Neuron (in vitro differentiated cells): Measurements from ENCODE around the gene DNAJC17.

Source experiments
- H2AFZ ChIP-seq: one replicate; pipeline ENCODE4 v1.6.1; 2013; ENCODE audit warnings: low read depth, mild to moderate bottlenecking, inconsistent platforms, low read length, moderate library complexity
- H3K27me3 ChIP-seq: one replicate; pipeline ENCODE4 v1.6.1; 2013; ENCODE audit warnings: low read length; ENCODE audit not compliant: insufficient read depth
- H3K36me3 ChIP-seq: one replicate; pipeline ENCODE4 v1.6.1; 2013; ENCODE audit warnings: low read length; ENCODE audit not compliant: insufficient read depth
- H3K4me1 ChIP-seq: one replicate; pipeline ENCODE4 v1.6.1; 2013; ENCODE audit warnings: low read length; ENCODE audit not compliant: insufficient read depth
- H3K4me3 ChIP-seq: 2 replicates; pipeline ENCODE4 v1.5.1; 2013; ENCODE audit warnings: mild to moderate bottlenecking, low read length, moderate library complexity
- H3K9me3 ChIP-seq: one replicate; pipeline ENCODE4 v1.6.1; 2013; ENCODE audit warnings: low read length

The DNAJC17 gene

DNA sequence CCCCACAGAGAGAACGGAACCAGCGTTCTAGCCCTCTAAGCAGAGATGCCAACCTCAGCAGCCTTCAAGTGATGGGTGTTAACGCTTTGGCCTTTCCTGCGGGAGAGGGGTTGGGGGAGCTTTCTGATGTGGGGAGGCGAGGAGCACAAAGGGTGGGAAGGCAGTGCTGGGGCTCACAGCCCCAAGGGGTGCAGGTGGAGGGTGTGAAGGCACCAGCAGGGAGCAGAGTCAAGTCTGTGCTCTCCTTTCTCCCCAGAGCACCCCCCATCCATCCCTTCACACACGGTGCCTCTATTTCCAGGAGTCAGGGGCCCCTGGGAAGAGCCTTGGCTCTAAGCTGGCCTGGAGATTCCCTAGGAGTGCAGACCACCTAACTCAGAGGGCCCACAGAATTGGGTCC lies 33.4 kb downstream of the DNAJC17 start:
- H3K36me3 ChIP-seq, result peaks cover 31% of the 10 kb centered on the region
- no peaks in the 10 kb centered on the region for H3K9me3 ChIP-seq
- no peak overlapping the region for H2AFZ ChIP-seq

GRCh38 chr15:40773496-40773895 lies 33.8 kb downstream of the DNAJC17 start:
- no peaks in the 10 kb centered on the region for H3K4me1 ChIP-seq

More for the DNA sequence above, 33.4 kb downstream of the DNAJC17 start:
- Histone ChIP-seq H3K4me3 (no peak overlapping the region), H3K27me3 (no peaks in the 10 kb centered on the region), H3K4me1 (no peaks in the 10 kb centered on the region)

GRCh38 chr15:40772014-40772413 lies 35.3 kb downstream of the DNAJC17 start:
- Histone ChIP-seq H3K4me1 (no peaks in the 10 kb centered on the region), H3K27me3 (no peaks in the 10 kb centered on the region), H3K36me3 (peaks cover 26% of the 10 kb centered on the region), H3K9me3 (no peaks in the 10 kb centered on the region), H3K4me3 (no peak overlapping the region), H2AFZ (no peak overlapping the region)

More at GRCh38 chr15:40773496-40773895, 33.8 kb downstream of the DNAJC17 start:
- H3K36me3 ChIP-seq, result peaks cover 30% of the 10 kb centered on the region
- H2AFZ ChIP-seq, result no peak overlapping the region
- H3K4me3 ChIP-seq, result no peak overlapping the region
- H3K27me3 ChIP-seq, result no peaks in the 10 kb centered on the region
- H3K9me3 ChIP-seq, result no peaks in the 10 kb centered on the region

GRCh38 chr15:40771242-40771641 lies 36.0 kb downstream of the DNAJC17 start:
- peaks cover 19% of the 10 kb centered on the region for H3K36me3 ChIP-seq
- no peak overlapping the region for H3K4me3 ChIP-seq
- no peaks in the 10 kb centered on the region for H3K4me1 ChIP-seq
- H3K9me3 ChIP-seq, result no peaks in the 10 kb centered on the region
- no peak overlapping the region for H2AFZ ChIP-seq
- H3K27me3 ChIP-seq, result no peaks in the 10 kb centered on the region

GRCh38 chr15:40770147-40770721 lies 37.0 kb downstream of the DNAJC17 start:
- Histone ChIP-seq H3K27me3 (no peaks in the 10 kb centered on the region), H2AFZ (no peak overlapping the region), H3K36me3 (peaks cover 8% of the 10 kb centered on the region)

DNA sequence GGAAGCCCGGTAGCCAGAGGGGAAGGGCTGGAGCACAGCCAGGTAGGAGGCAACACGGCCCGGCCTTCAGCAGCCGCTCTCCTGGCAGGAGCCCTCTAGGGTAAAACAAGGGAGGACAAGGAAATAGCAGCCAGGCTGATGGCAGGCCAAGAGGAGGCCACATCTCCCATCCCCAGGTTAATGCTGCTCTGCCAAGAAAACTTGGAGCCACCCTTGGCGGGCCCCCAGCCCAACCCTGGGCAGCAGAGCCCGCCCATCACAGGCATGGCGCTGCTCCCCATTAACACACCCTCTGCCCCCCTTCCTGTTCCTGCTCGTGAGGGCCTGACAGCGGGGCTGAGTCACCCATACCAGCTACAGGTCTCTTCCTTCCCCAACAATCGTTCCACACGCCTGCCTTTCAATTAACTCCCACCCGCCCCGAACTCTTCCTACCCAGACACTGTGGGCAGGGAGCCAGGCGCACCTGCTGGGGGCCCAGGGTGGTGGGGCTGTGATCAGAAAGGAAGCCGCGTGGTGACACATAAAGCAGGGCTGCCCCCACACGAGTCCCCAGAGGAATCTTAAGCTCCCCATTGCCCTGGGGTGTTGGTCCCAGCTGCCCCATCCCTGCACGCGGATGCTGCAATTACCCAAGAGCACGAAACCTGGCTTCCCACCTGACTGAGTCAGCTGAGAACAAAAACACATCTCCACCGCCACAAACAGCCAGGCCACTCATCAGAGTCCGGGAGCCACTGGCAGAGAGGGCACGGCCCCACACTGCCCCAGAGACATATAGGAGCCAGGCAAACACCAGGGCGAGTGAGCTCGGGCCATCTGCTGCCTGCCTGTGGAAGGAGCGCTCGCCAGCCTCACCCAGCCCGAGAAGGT lies 37.8 kb downstream of the DNAJC17 start, which contains the start of gene C15orf62:
C15orf62 (plus strand) TSS at position 707 of the 873 bp plus-strand sequence. CDS start 516 bp downstream, outside the sequence.
- H3K4me1 ChIP-seq, result no peaks in the 10 kb centered on the region

More at GRCh38 chr15:40770147-40770721, 37.0 kb downstream of the DNAJC17 start:
- Histone ChIP-seq H3K4me3 (no peak overlapping the region), H3K4me1 (no peaks in the 10 kb centered on the region), H3K9me3 (no peaks in the 10 kb centered on the region)

DNA sequence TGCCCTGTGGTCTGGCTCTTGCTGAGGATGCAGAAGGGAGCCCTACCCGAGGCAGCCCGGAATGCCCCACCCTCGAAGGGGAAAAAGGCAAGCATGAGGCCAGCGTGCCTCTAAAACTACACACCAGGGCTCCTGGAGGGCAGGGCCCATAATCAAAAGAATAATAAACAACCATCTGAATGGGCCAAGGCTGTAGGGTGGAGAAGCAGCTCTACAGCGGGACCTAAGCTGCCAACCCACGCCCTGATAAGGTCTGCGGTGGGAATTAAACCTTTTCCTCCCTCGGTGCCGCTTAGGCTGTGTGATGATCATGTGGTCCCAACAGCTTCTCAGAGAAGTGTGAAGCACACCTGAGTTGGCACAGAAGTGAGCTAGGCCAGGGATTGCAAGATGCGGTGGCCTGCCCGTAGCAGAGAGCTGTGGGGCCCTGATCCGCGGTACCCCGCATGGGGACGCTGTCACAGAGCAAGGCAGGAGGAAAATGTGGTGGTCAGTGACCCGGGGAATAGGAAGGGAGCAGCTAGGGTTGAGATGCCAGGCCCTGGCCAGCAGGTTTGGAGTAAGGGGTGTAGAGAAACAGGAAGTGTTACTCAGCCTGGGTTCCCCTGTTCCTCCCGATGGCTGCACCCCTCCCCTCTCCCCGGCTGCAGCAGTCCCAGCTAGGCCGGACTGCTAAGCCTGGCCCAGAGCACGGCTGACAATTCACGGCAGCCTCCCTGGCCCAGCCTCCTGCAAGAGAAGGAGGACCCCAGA lies 38.6 kb downstream of the DNAJC17 start:
- Histone ChIP-seq H3K4me1 (no peaks in the 10 kb centered on the region), H3K27me3 (no peaks in the 10 kb centered on the region), H2AFZ (no peak overlapping the region), H3K36me3 (peaks cover 2% of the 10 kb centered on the region), H3K9me3 (no peaks in the 10 kb centered on the region), H3K4me3 (no peak overlapping the region)

More for the DNA sequence above, 37.8 kb downstream of the DNAJC17 start, which contains the start of gene C15orf62:
- no peak within 1 kb of the TSS for H3K4me3 ChIP-seq
- no peak within 1 kb of the TSS for H2AFZ ChIP-seq
- peaks cover 6% of the 10 kb centered on the region for H3K36me3 ChIP-seq
- H3K27me3 ChIP-seq, result no peaks in the 10 kb centered on the region
- H3K9me3 ChIP-seq, result no peaks in the 10 kb centered on the region

- no peaks in the 10 kb centered on the region for H3K36me3 ChIP-seq
- no peaks in the 10 kb centered on the region for H3K4me1 ChIP-seq
- no peaks in the 10 kb centered on the region for H3K9me3 ChIP-seq
- no peak overlapping the region for H3K4me3 ChIP-seq
- no peak overlapping the region for H2AFZ ChIP-seq
- no peaks in the 10 kb centered on the region for H3K27me3 ChIP-seq
These were observed 39.3 kb downstream of the DNAJC17 start for GRCh38 chr15:40767838-40768500.

DNA sequence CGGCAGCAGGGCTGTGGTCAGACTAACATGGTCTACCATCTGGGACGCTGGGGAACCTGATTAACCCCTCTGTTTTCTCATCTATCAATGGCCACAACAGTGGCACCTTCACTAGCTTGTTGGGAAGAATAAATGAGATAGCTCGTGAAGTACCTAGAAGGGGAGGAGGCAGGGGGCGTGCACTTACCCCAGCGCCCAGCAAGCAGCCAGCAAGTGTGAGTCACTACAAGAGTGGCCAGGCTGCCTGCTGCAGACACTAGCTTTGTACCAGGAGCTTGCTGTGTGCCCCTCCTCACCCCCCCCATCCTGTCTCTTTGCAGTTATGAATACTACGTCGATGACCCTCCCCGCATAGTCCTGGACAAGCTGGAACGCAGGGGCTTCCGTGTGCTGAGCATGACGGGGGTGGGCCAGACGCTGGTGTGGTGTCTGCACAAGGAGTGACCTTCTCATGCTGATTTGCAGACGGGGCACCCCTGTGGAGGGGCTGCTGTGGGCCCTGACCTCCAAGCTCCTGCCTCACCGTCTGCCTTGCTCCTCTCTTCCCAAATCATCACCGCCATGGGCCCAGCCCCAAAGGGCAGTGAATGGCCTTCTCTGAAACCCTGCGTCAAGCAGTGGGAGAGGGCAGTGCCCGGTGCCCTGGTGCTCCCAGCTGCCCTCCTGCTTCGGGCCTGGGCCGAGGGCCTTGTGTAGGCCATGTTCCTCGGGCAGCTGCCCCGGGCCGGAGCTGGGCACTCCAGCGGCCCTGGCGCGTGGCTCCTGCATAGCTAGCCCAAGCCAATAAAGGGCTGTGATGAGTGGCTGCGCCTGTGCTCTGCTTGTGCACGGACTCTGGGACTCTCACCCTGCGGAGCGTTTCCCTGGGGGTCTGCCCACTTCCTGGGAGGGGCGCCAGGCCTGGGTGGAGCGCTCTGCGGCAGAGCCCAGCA lies 40.1 kb downstream of the DNAJC17 start:
- no peaks in the 10 kb centered on the region for H3K4me1 ChIP-seq
- no peaks in the 10 kb centered on the region for H3K27me3 ChIP-seq
- H3K36me3 ChIP-seq, result no peaks in the 10 kb centered on the region
- no peaks in the 10 kb centered on the region for H3K9me3 ChIP-seq
- H2AFZ ChIP-seq, result no peak overlapping the region
- no peak overlapping the region for H3K4me3 ChIP-seq

DNA sequence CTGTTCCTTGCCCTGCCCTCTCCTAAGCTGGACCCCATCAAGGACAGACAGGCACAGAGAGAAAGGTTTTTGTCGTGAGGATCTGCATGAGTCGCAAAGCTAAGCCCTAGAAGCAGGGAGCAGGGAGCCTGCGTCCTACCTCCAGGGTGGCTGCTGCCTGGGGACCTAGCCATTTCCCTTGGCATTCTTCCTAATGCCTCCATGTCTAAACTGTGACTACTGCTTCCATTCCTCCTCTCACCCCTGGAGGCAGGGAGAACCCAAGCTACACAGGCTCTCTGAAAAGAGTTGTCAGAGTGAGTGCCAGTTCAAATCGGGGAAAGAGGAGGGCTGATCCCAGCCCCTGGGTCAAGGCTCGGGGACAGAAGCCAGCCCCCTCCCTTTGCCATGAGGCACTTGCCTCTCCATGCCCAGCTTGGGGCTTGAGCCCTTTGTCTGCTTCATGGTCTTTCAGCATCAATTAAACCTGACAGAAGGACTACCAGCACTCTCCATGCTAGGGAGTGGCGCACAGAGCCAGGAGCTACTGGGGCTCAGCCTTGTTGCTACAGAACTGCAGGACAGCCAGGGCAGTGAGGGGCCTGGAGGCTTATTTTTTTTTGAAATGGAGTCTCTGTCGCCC lies 41.0 kb downstream of the DNAJC17 start:
- H3K4me1 ChIP-seq, result no peaks in the 10 kb centered on the region
- H3K4me3 ChIP-seq, result no peak overlapping the region
- no peaks in the 10 kb centered on the region for H3K9me3 ChIP-seq
- H3K27me3 ChIP-seq, result no peaks in the 10 kb centered on the region
- no peaks in the 10 kb centered on the region for H3K36me3 ChIP-seq
- no peak overlapping the region for H2AFZ ChIP-seq

DNA sequence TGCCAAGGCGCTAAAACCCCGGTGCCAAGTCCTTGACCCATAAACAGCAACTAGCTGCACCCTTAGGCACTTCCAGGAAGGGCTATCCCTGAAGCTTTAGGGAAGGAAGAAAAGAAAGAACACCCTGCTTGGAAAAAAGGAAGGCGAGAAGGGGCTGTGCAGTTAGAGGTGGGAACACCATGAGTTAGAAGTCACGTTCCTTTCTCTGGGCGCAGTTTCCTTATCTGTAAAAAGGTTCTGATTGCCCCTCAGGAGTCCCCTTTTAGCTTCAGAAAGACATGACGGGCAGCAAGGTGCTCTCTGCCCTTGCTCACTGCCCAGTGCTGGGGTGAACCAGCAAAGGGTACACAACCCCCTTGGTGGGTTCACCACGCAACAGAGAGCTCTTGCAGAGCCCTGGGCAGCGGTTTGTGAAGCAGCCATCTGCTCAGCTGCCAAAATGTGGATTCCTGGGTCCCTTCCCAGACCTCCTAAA lies 42.6 kb downstream of the DNAJC17 start:
- H3K36me3 ChIP-seq, result no peaks in the 10 kb centered on the region
- H3K9me3 ChIP-seq, result no peaks in the 10 kb centered on the region
- no peaks in the 10 kb centered on the region for H3K27me3 ChIP-seq
- H3K4me3 ChIP-seq, result no peak overlapping the region
- no peak overlapping the region for H2AFZ ChIP-seq
- no peaks in the 10 kb centered on the region for H3K4me1 ChIP-seq
